Activated T-helper 1 cell treated with Interleukin-2 at 50 U/mL for 16 hours (primary cell): ENCODE data around the gene SHISA7.
"Not testable (repeated sequence)": the region's sequence is repeated elsewhere in the genome, so short reads cannot be mapped to it uniquely, and the experiment has no call there.

Source experiments
- DNase-seq: peaks from one replicate; pipeline ENCODE4 v3.0.0-alpha.2; 2020; ENCODE audit warnings: low read depth

Gene SHISA7

GRCh38 chr19:55463583-55464031 lies 20.5 kb upstream of the SHISA7 start:
- no peak for DNase-seq

- DNase-seq = no peak
These were observed 19.6 kb upstream of the SHISA7 start for GRCh38 chr19:55462722-55463121.

GRCh38 chr19:55461974-55462626 lies 19.0 kb upstream of the SHISA7 start:
- no peak for DNase-seq

DNA sequence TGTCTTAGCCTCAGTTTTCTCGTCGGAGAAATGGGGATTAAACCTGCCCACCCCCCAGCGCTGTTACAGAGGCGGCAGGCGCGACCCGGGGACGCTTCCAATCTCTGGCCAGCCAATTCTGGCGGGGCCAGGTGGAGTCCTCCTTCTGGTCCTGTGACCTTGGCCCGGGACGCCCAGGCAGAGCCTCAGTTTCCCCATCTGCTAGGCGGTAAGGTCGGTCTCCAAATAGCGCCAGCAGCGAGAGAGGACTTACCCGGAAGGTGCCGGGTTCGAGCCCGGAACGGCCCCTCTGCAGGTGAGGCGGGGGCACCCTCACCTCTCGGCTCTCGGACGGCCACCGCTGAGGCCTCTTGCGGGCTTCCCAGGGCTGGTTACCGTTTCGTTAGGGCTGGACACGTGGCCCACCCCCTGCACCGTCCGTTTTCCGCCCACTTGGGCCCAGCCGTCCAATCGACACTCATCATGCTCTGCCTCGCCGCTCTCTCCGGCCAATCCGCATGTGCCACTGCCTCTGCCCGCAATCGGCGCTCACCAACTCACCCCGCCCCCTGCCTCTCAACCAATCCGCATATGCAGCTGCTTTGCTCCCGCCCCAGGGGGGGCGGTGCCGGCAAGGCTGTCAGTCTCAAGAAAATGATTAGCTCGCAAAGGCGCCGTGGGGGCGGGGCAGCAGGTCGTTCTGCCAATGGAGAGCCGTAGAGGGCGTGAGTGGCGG lies 18.3 kb upstream of the SHISA7 start, which contains the start of gene ISOC2:
TSS of gene ISOC2 (minus strand) at position 384 of the 715 bp plus-strand sequence. CDS start 5,156 bp downstream, outside the sequence.
- DNase-seq = peak; percentile 100

DNA sequence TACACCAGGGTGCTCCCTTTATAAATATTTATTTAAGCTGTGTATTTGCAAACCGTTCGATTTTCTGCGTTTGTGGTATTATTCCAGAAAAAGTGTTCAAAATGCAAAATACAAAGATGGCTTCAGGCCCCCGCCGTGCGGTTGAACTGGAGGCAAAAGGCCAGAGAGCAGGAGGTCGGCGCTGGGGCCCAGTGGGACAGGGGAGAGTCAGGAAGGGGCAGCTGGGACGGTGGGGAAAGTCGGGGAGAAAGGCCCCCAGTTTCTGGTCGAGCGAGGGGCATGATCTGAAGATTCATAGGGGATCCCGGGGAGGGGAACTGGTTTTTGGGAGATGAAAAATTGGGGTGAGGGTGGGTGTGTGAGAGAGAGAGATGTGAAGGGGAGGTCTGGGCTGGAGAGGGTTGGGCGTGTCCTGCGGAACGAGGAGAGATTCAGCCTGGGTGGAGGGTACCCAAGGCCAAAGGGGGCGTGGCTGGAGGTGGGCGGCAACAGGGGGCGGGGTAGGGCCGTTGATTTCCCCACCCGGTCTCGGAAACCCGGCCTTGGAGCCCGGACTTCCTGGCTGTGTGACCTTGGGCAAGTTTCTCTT lies 17.7 kb upstream of the SHISA7 start:
- no peak for DNase-seq

- no peak for DNase-seq
These were observed 17.0 kb upstream of the SHISA7 start for GRCh38 chr19:55459950-55460657.

DNA sequence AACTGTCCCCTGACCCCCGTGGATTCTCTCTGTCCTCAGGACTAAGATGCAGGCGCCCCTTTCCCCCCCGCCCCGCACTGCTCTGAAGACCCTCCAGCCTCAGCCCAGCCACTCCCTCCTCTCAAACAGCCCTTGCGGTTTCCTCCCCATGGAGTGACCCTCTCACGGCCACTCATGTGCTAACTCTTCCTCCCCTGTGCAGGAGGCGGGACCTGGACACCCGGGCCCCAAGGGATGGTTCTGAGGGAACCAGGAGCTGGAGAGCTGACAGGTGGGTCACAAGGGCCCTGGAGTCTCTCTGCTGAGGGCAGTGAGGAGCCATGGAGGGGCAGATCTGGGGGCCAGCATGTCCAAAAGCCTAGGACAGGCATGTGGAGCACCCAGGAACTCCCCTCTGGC lies 16.4 kb upstream of the SHISA7 start:
- no peak for DNase-seq

GRCh38 chr19:55457683-55458457 lies 14.8 kb upstream of the SHISA7 start:
- DNase-seq = no peak

DNA sequence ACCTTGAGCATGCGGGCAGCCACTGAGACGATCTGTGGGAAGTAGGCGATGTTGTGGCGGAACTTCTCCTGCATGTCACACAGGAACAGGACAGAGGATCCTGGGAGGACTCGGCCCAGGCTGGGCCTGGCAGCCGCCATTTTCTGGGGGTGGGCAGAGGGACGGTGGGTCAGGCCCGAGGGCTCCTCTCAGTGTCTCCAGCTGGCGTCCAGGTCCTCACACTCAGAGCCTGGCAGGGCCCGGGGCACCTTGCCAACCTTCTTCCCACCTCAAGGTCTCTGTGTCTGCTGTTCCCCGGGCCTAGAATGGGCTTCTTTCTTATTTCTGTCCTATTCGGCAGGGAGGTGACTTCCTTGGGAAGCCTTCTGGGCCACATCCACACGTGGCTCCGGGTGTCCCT lies 13.2 kb upstream of the SHISA7 start:
- no peak for DNase-seq

DNA sequence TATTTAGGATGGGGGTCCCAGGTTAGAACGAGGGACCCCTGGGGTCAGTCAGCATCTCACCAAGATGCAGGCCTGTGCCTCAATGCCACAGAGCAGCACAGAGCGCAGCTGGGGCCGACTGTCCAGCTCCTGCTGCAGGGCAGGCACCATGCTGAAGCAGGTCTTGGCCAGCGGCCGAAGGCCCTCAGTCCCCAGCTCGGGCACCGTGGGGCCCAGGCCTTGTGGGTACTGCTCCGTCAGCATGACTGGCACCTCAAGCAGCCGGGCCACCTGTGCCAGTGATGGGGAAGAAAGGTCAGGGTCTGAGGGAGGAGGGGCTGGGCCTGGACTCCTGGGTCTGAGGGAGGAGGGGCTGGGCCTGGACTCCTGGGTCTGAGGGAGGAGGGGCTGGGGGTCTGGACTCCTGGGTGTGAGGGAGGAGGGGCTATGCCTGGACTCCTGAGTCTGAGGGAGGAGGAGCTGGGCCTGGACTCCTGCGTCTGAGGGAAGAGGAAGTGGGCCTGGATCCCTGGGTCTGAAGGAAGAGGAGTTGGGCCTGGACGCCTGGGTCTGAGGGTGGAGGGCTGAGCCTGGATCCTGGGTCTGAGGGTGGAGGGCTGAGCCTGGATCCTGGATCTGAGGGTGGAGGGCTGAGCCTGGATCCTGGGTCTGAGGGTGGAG lies 12.6 kb upstream of the SHISA7 start:
- no peak for DNase-seq

DNA sequence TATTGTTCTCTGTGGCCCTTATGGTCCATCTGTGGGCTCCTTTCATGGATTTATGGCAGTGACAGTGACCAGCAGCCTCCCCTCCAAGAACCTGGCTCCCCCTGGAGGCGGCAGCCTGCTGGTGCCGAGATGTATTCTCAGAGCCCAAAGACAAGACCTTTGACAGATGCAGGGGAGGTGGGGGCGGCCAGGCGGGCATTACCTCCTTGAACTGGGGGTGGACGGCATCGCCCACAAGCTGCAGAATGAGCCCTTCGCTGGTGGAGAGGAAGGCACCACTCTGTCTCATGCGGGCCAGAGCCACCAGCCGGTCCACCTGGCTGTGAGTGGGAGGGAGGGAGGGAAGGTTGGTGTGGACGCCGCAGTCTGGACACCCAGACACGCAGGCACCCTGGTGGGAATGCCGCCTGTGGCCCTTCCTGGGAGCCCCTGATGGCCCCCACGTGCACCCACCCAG lies 11.7 kb upstream of the SHISA7 start:
- no peak for DNase-seq

GRCh38 chr19:55453511-55454260 lies 10.6 kb upstream of the SHISA7 start:
- no peak for DNase-seq

- DNase-seq = no peak
These were observed 9.7 kb upstream of the SHISA7 start for GRCh38 chr19:55452749-55453346.

GRCh38 chr19:55451965-55452748 lies 9.1 kb upstream of the SHISA7 start:
- no peak for DNase-seq

GRCh38 chr19:55451163-55451964 lies 8.3 kb upstream of the SHISA7 start:
- DNase-seq = no peak

DNA sequence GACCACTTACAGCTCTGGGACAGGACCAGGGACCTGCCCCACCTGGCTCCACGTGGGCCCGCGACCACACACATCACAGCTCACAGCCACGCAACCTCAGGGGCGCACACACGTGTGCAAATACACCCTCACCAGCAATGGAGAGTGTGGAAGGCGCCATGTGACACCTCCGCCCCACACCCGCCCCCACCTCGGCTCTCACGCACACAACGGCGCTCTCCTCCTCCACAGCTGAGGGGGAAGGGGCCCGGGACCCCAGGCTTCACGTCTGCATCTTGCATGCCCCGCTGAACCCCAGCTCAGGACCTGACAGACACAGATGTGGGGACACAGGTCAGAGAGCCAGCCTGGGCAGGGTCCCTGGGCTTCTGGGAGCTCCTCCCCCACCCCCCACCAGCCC lies 6.4 kb upstream of the SHISA7 start:
- no peak for DNase-seq

GRCh38 chr19:55448175-55448490 lies 5.0 kb upstream of the SHISA7 start:
- not testable (repeated sequence) for DNase-seq

DNA sequence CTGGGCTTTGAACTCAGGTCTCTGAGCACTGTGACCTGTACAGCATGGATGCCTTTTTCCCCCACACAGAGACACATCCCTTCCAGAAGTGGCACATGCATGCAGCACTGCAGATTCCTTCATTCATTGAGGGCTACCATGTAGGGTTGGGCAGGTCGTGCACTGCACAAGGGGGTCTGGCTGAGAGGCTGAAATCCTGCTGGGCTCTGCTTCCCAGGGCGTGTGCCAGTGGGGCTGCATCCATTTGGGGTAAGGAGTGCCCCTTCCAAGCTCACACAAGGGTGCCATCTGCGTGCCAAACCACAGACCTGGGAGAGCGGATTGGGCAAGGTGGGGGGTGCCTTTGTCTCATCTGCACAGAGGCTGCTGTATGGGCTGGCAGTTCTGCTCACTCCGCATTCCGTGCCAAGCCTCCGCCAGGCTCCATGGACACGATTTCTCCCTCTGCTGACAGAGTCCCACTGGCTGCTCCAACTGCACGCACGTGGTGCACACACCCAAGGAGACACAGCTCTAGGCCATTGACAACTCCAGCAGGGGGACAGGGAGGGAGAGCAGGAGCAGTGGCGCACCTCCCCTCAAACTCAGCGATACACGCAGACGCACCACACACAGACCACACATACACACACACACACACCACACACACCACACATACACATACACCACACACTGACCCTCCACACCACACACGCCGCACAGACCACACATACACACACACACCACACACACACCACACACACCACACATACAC lies 4.5 kb upstream of the SHISA7 start:
- no peak for DNase-seq
